Thyroid gland (tissue), 4 donors: ENCODE results near the gene SNAPC1. TPM values are rescaled to one million over a fixed set of nuclear protein-coding genes. Genes with fewer than 3 reads are reported as not detected.

Source experiments
- DNase-seq, 2 donors: peaks; one replicate each; pipeline ENCODE4 v3.0.0-alpha.2; 2019
- H3K27ac ChIP-seq, 3 donors: fragments of 200-600 bp; sonication (generic); 1 replicate in 2 of 3; 2 replicates in 1 of 3; pipeline ENCODE4 v1.5.1; 2016 to 2019; ENCODE audit warnings: mild to moderate bottlenecking in 1 of 3, moderate library complexity in 1 of 3
- H3K27me3 ChIP-seq: fragments of 200-600 bp; sonication (generic); one replicate; pipeline ENCODE4 v1.5.1; 2019
- H3K36me3 ChIP-seq, 2 donors: fragments of 200-600 bp; sonication (generic); one replicate each; pipeline ENCODE4 v1.5.1; 2016 to 2019
- H3K4me1 ChIP-seq, 2 donors: fragments of 200-600 bp; sonication (generic); one replicate each; pipeline ENCODE4 v1.5.1; 2017 to 2019
- H3K4me3 ChIP-seq, 3 donors: fragments of 200-600 bp; sonication (generic); replicated peaks in 1 of 3; 1 replicate in 2 of 3; 2 replicates in 1 of 3; pipeline ENCODE4 v1.5.1; 2016; ENCODE audit warnings: mild to moderate bottlenecking in 1 of 3
- H3K9me3 ChIP-seq: fragments of 200-600 bp; sonication (generic); one replicate; pipeline ENCODE4 v1.5.1; 2017
- CTCF ChIP-seq, 6 experiments: fragments of 200-600 bp in 3 of 6; fragments of 450-650 bp in 3 of 6; sonication (generic) in 3 of 6; IDR thresholded peaks; one replicate each; pipeline ENCODE4 v1.5.1; 2016 to 2019; ENCODE audit warnings: antibody characterized with exemption in 6 of 6, mild to moderate bottlenecking in 2 of 6, inconsistent platforms in 1 of 6, moderate library complexity in 1 of 6
- POLR2A ChIP-seq, 2 donors: fragments of 450-650 bp; IDR thresholded peaks; one replicate each; pipeline ENCODE4 v1.6.1; 2017; ENCODE audit warnings: antibody characterized with exemption in 2 of 2, mild to moderate bottlenecking in 2 of 2, moderate library complexity in 1 of 2
- WGBS, 2 donors: methylation state at CpG; one replicate each; pipeline ENCODE4 v1.1.5; 2017; 5-methylcytosine and 5-hydroxymethylcytosine counted together
- intact Hi-C: fragments of 100-400 bp; cut with DNase I; formaldehyde crosslinking; loops from one replicate; pipeline ENCODE4 v1.15.1; 2023
- total RNA-seq, 4 donors: library from RNA; depleted of rRNA; stranded (reverse); fragments of >200 nt; gene quantifications; one replicate each; pipeline ENCODE4 v1.2.3, GENCODE V29; 2016

SNAPC1 gene
- total RNA-seq, 4 donors from 2014 or later = 4.8 to 8.9 (median 6.8) TPM

GRCh38 chr14:61769893-61770292 is 7.7 kb downstream of the SNAPC1 start:
- no peaks in the 10 kb centered on the region for H3K9me3 ChIP-seq
- H3K27ac ChIP-seq = no peak overlapping the region
- DNase-seq = no peak
- H3K4me3 ChIP-seq = no peak overlapping the region
- 94 to 99% methylated on average over 3 of the region's 3 CpGs for WGBS, 2 donors
- H3K27me3 ChIP-seq = no peaks in the 10 kb centered on the region
- peaks cover 0 to 8% of the 10 kb centered on the region in 2 donors for H3K4me1 ChIP-seq
- TF ChIP-seq POLR2A (IDR thresholded peaks at IDR 0.05) = no peak
- TF ChIP-seq CTCF (IDR thresholded peaks at IDR 0.05) = no peak
- intact Hi-C loops = no loop called here
- H3K36me3 ChIP-seq = peaks cover 9 to 25% of the 10 kb centered on the region in 2 donors

GRCh38 chr14:61774861-61775260 is 12.6 kb downstream of the SNAPC1 start:
- peaks cover 20 to 21% of the 10 kb centered on the region in 2 donors for H3K36me3 ChIP-seq
- TF ChIP-seq POLR2A (IDR thresholded peaks at IDR 0.05) = no peak
- H3K4me1 ChIP-seq = no peaks in the 10 kb centered on the region
- no peaks in the 10 kb centered on the region for H3K27me3 ChIP-seq
- H3K27ac ChIP-seq = no peak overlapping the region
- no peak for DNase-seq
- WGBS, 2 donors = 85 to 100% methylated on average over 1 of the region's 1 CpG
- H3K4me3 ChIP-seq = no peak overlapping the region
- H3K9me3 ChIP-seq = no peaks in the 10 kb centered on the region
- intact Hi-C loops = no loop called here

GRCh38 chr14:61780125-61780524 is 17.9 kb downstream of the SNAPC1 start:
- intact Hi-C loops = no loop called here
- 84% methylated on average over 3 of the region's 3 CpGs for WGBS, 2 donors
- TF ChIP-seq POLR2A (IDR thresholded peaks at IDR 0.05) = no peak

GRCh38 chr14:61797309-61797708 is 35.1 kb downstream of the SNAPC1 start:
- DNase-seq = no peak
- Histone ChIP-seq H3K9me3 (no peaks in the 10 kb centered on the region), H3K4me3 (no peak overlapping the region), H3K27me3 (no peaks in the 10 kb centered on the region), H3K36me3 (peaks cover 0 to 9% of the 10 kb centered on the region in 2 donors), H3K27ac (no peak overlapping the region), H3K4me1 (no peaks in the 10 kb centered on the region)
- WGBS, 2 donors = 97 to 99% methylated on average over 5 of the region's 5 CpGs
- intact Hi-C loops = no loop called here
- TF ChIP-seq CTCF (IDR thresholded peaks at IDR 0.05) = no peak
- TF ChIP-seq POLR2A (IDR thresholded peaks at IDR 0.05) = no peak

More at GRCh38 chr14:61780125-61780524, 17.9 kb downstream of the SNAPC1 start:
- peaks cover 18 to 32% of the 10 kb centered on the region in 2 donors for H3K36me3 ChIP-seq
- no peaks in the 10 kb centered on the region for H3K27me3 ChIP-seq
- no peak overlapping the region for H3K27ac ChIP-seq
- DNase-seq = no peak
- H3K9me3 ChIP-seq = no peaks in the 10 kb centered on the region
- no peak overlapping the region for H3K4me3 ChIP-seq
- no peaks in the 10 kb centered on the region for H3K4me1 ChIP-seq

- no peak overlapping the region for H3K27ac ChIP-seq
- no peaks in the 10 kb centered on the region for H3K36me3 ChIP-seq
- H3K4me1 ChIP-seq = no peaks in the 10 kb centered on the region
- 91 to 94% methylated on average over 2 of the region's 2 CpGs for WGBS, 2 donors
- TF ChIP-seq CTCF (IDR thresholded peaks at IDR 0.05) = no peak
- TF ChIP-seq POLR2A (IDR thresholded peaks at IDR 0.05) = no peak
- no peaks in the 10 kb centered on the region for H3K9me3 ChIP-seq
- DNase-seq = no peak
- H3K4me3 ChIP-seq = no peak overlapping the region
- no peaks in the 10 kb centered on the region for H3K27me3 ChIP-seq
- intact Hi-C loops = no loop called here
These were observed 39.9 kb downstream of the SNAPC1 start for GRCh38 chr14:61802010-61802568.

- H3K36me3 ChIP-seq = no peaks in the 10 kb centered on the region
- DNase-seq = no peak
- no peak overlapping the region for H3K4me3 ChIP-seq
- TF ChIP-seq CTCF (IDR thresholded peaks at IDR 0.05) (no peak), POLR2A (IDR thresholded peaks at IDR 0.05) (no peak)
- no peaks in the 10 kb centered on the region for H3K9me3 ChIP-seq
- H3K27ac ChIP-seq = no peak overlapping the region
- WGBS, 2 donors = 65 to 89% methylated on average over 2 of the region's 2 CpGs
- intact Hi-C loops = no loop called here
- H3K4me1 ChIP-seq = no peaks in the 10 kb centered on the region
- no peaks in the 10 kb centered on the region for H3K27me3 ChIP-seq
These were observed 41.5 kb downstream of the SNAPC1 start for GRCh38 chr14:61803755-61804154.
